ENCODE results near the gene ATP10A.

ATP10A gene

GRCh38 chr15:25667829-25668228, 195.3 kb downstream of the ATP10A start:
- Histone ChIP-seq H3K27ac (no peak overlapping the region), H3K4me3 (no peak overlapping the region), H3K27me3 (no peaks in the 10 kb centered on the region), H3K4me1 (peaks cover 26% of the 10 kb centered on the region), H3K9ac (no peak overlapping the region), H4K20me1 (no peaks in the 10 kb centered on the region), H3K36me3 (no peaks in the 10 kb centered on the region), H3K9me3 (no peaks in the 10 kb centered on the region), H3K4me2 (no peak overlapping the region)
- TF ChIP-seq Cebpa-rat (IDR thresholded peaks at IDR 0.05): no peak

GRCh38 chr15:25665913-25666312, 197.2 kb downstream of the ATP10A start:
- Histone ChIP-seq H3K27me3 (no peaks in the 10 kb centered on the region), H3K27ac (no peak overlapping the region), H3K9me3 (no peaks in the 10 kb centered on the region), H4K20me1 (no peaks in the 10 kb centered on the region), H3K4me2 (no peak overlapping the region), H3K4me1 (peaks cover 15% of the 10 kb centered on the region), H3K36me3 (no peaks in the 10 kb centered on the region), H3K4me3 (no peak overlapping the region), H3K9ac (no peak overlapping the region)
- no peak for TF ChIP-seq Cebpa-rat (IDR thresholded peaks at IDR 0.05)

- Histone ChIP-seq H3K27me3 (no peaks in the 10 kb centered on the region), H3K4me2 (no peak overlapping the region), H3K36me3 (no peaks in the 10 kb centered on the region), H3K4me3 (no peak overlapping the region), H4K20me1 (no peaks in the 10 kb centered on the region), H3K9me3 (no peaks in the 10 kb centered on the region), H3K4me1 (peaks cover 3% of the 10 kb centered on the region), H3K27ac (no peak overlapping the region), H3K9ac (no peak overlapping the region)
- TF ChIP-seq Cebpa-rat (IDR thresholded peaks at IDR 0.05): no peak
Observed at GRCh38 chr15:25664761-25665160, 198.4 kb downstream of the ATP10A start.

GRCh38 chr15:25663515-25663914, 199.6 kb downstream of the ATP10A start:
- no peak for TF ChIP-seq Cebpa-rat (IDR thresholded peaks at IDR 0.05)
- Histone ChIP-seq H3K4me1 (no peaks in the 10 kb centered on the region), H3K4me3 (no peak overlapping the region), H3K36me3 (no peaks in the 10 kb centered on the region), H3K9ac (no peak overlapping the region), H4K20me1 (no peaks in the 10 kb centered on the region), H3K27ac (no peak overlapping the region), H3K4me2 (no peak overlapping the region), H3K9me3 (no peaks in the 10 kb centered on the region), H3K27me3 (no peaks in the 10 kb centered on the region)

- Histone ChIP-seq H3K4me3 (no peak overlapping the region), H3K36me3 (no peaks in the 10 kb centered on the region), H3K27me3 (no peaks in the 10 kb centered on the region), H3K4me1 (no peaks in the 10 kb centered on the region), H3K4me2 (no peak overlapping the region), H4K20me1 (no peaks in the 10 kb centered on the region), H3K9me3 (0 out of 2 replicates have a peak, but pooled peaks cover 10% of the 10 kb centered on the region), H3K27ac (no peak overlapping the region), H3K9ac (no peak overlapping the region)
- TF ChIP-seq Cebpa-rat (IDR thresholded peaks at IDR 0.05): no peak
Observed at GRCh38 chr15:25661898-25662297, 201.2 kb downstream of the ATP10A start.

GRCh38 chr15:25659251-25659650, 203.9 kb downstream of the ATP10A start:
- no peaks in the 10 kb centered on the region for H3K27me3 ChIP-seq
- no peak for TF ChIP-seq Cebpa-rat (IDR thresholded peaks at IDR 0.05)
- no peaks in the 10 kb centered on the region for H4K20me1 ChIP-seq
- 0 out of 2 replicates have a peak, but pooled peaks cover 6% of the 10 kb centered on the region for H3K4me1 ChIP-seq
- H3K36me3 ChIP-seq: no peaks in the 10 kb centered on the region
- H3K27ac ChIP-seq: no peak overlapping the region
- no peak overlapping the region for H3K9ac ChIP-seq
- no peak overlapping the region for H3K4me3 ChIP-seq
- H3K9me3 ChIP-seq: 0 out of 2 replicates have a peak, but pooled peaks cover 10% of the 10 kb centered on the region
- no peak overlapping the region for H3K4me2 ChIP-seq

- Histone ChIP-seq H3K27ac (no peak overlapping the region), H3K4me3 (no peak overlapping the region), H3K9ac (no peak overlapping the region), H3K4me1 (0 out of 2 replicates have a peak, but pooled peaks cover 6% of the 10 kb centered on the region), H3K9me3 (0 out of 2 replicates have a peak, but pooled peaks cover 10% of the 10 kb centered on the region), H3K4me2 (no peak overlapping the region), H4K20me1 (no peaks in the 10 kb centered on the region), H3K27me3 (no peaks in the 10 kb centered on the region), H3K36me3 (no peaks in the 10 kb centered on the region)
- no peak for TF ChIP-seq Cebpa-rat (IDR thresholded peaks at IDR 0.05)
Observed at GRCh38 chr15:25658560-25658959, 204.6 kb downstream of the ATP10A start.

GRCh38 chr15:25655207-25655948, 207.7 kb downstream of the ATP10A start:
- H3K27me3 ChIP-seq: no peaks in the 10 kb centered on the region
- no peaks in the 10 kb centered on the region for H3K36me3 ChIP-seq
- H3K9me3 ChIP-seq: 0 out of 2 replicates have a peak, but pooled peaks cover 10% of the 10 kb centered on the region
- no peak overlapping the region for H3K27ac ChIP-seq
- no peaks in the 10 kb centered on the region for H4K20me1 ChIP-seq
- H3K4me3 ChIP-seq: no peak overlapping the region
- H3K4me2 ChIP-seq: no peak overlapping the region
- no peak overlapping the region for H3K9ac ChIP-seq
- no peak for TF ChIP-seq Cebpa-rat (IDR thresholded peaks at IDR 0.05)
- H3K4me1 ChIP-seq: 0 out of 2 replicates have a peak, but pooled peaks cover 6% of the 10 kb centered on the region

GRCh38 chr15:25653371-25653770, 209.8 kb downstream of the ATP10A start:
- peaks cover 11% of the 10 kb centered on the region; the same call in 1 of the 2 replicates for H3K4me1 ChIP-seq
- H3K36me3 ChIP-seq: no peaks in the 10 kb centered on the region
- no peak overlapping the region for H3K9ac ChIP-seq
- no peaks in the 10 kb centered on the region for H4K20me1 ChIP-seq
- H3K4me3 ChIP-seq: no peak overlapping the region
- H3K9me3 ChIP-seq: 0 out of 2 replicates have a peak, but pooled peaks cover 10% of the 10 kb centered on the region
- no peak for TF ChIP-seq Cebpa-rat (IDR thresholded peaks at IDR 0.05)
- no peak overlapping the region for H3K27ac ChIP-seq
- no peak overlapping the region for H3K4me2 ChIP-seq
- no peaks in the 10 kb centered on the region for H3K27me3 ChIP-seq

- Histone ChIP-seq H3K4me1 (peaks cover 11% of the 10 kb centered on the region; the same call in 1 of the 2 replicates), H3K27ac (no peak overlapping the region)
Observed at GRCh38 chr15:25652704-25653103, 210.4 kb downstream of the ATP10A start.

More at GRCh38 chr15:25652704-25653103, 210.4 kb downstream of the ATP10A start:
- H3K4me2 ChIP-seq: no peak overlapping the region
- H3K4me3 ChIP-seq: no peak overlapping the region
- H3K9ac ChIP-seq: no peak overlapping the region
- no peak for TF ChIP-seq Cebpa-rat (IDR thresholded peaks at IDR 0.05)
- H3K36me3 ChIP-seq: no peaks in the 10 kb centered on the region
- H4K20me1 ChIP-seq: no peaks in the 10 kb centered on the region
- H3K9me3 ChIP-seq: 0 out of 2 replicates have a peak, but pooled peaks cover 7% of the 10 kb centered on the region
- H3K27me3 ChIP-seq: no peaks in the 10 kb centered on the region
